GDM1 (cell line): Measurements from ENCODE around the gene RABIF.
"Not testable (repeated sequence)": the region's sequence is repeated elsewhere in the genome, so short reads cannot be mapped to it uniquely, and the experiment has no call there.

ENCODE experiments used
- DNase-seq: peaks from one replicate; lab custom pipeline; 2025; lab: John Stamatoyannopoulos, UW

Gene RABIF

GRCh38 chr1:202831906-202832305 lies 57.0 kb downstream of the RABIF start:
- DNase-seq, result no peak

- not testable (repeated sequence) for DNase-seq
These were observed 59.7 kb downstream of the RABIF start for GRCh38 chr1:202829223-202829622.
